K562 (cell line): Measurements from ENCODE around the gene SLC2A4RG. TPM values are rescaled to one million over a fixed set of nuclear protein-coding genes. Genes with fewer than 3 reads are reported as not detected.

ENCODE experiments used
- ATAC-seq: fragments of 200-7000 bp; cut with Tn5 transposase; 3 replicates; pipeline ENCODE4 v1.9.1; 2020; ENCODE audit warnings: moderate library complexity
- BruUV-seq: library from RNA; stranded (reverse); fragments of 400-500 nt; replicated peaks from 2 replicates; lab custom pipeline; 2021; lab: Mats Ljungman, UMichigan
- CTCF ChIA-PET: fragments of 300-600 bp; formaldehyde crosslinking; extraction: SDS; loops from one replicate; lab custom pipeline; 2021; ENCODE audit warnings: low intra/inter-chr PET ratio; lab: Yijun Ruan, JAX
- POLR2A ChIA-PET: fragments of 300-600, 350-650 bp; sonication (Branson Sonifier 250); formaldehyde crosslinking; extraction: SDS; loops from one replicate; lab custom pipeline; 2021; ENCODE audit warnings: antibody characterized with exemption, inconsistent platforms; lab: Yijun Ruan, JAX
- DNase-seq, 4 experiments: peaks; one replicate each; pipeline versions ENCODE4 v3.0.0 to v3.0.0-alpha.2; 2011 to 2018; ENCODE audit warnings: low spot score in 3 of 4, mixed read lengths in 3 of 4; ENCODE audit errors: extremely low read depth in 1 of 4
- FAIRE-seq: peaks from 2 replicates; lab custom pipeline; 2011; peaks lifted over from hg19 to GRCh38; lab: Jason Lieb, UNC
- H2AFZ ChIP-seq: 2 replicates; pipeline ENCODE4 v1.6.0; 2011; ENCODE audit warnings: low read depth, low read length, control low read depth, inconsistent platforms
- H3K27ac ChIP-seq: fragments of 200-600 bp; 3 replicates; pipeline ENCODE4 v1.8.0; 2011; ENCODE audit warnings: low read depth, mild to moderate bottlenecking, control low read depth, inconsistent platforms, low read length, moderate library complexity, mixed read lengths; ENCODE audit errors: extremely low read depth
- H3K27me3 ChIP-seq, 2 experiments: fragments of 300-600 bp in 1 of 2; 2 replicates in 1 of 2; 3 replicates in 1 of 2; pipeline versions ENCODE4 v1.6.0 to v1.8.0; 2011; ENCODE audit warnings: inconsistent platforms in 2 of 2, low read length in 2 of 2, mild to moderate bottlenecking in 1 of 2, mixed read lengths in 1 of 2, moderate library complexity in 1 of 2; ENCODE audit not compliant: control insufficient read depth in 2 of 2, insufficient read depth in 2 of 2
- H3K36me3 ChIP-seq: fragments of 300-600 bp; 3 replicates; pipeline ENCODE4 v1.8.0; 2011; ENCODE audit warnings: mild to moderate bottlenecking, low read length, inconsistent platforms; ENCODE audit not compliant: control insufficient read depth, insufficient read depth
- H3K4me1 ChIP-seq, 2 experiments: fragments of 200-600 bp in 1 of 2; replicated peaks in 1 of 2; 2 replicates in 1 of 2; 3 replicates in 1 of 2; pipeline versions ENCODE4 v1.5.1 to v1.8.0; 2011; ENCODE audit warnings: inconsistent platforms in 2 of 2, low read length in 2 of 2, mild to moderate bottlenecking in 1 of 2, mixed read lengths in 1 of 2, moderate library complexity in 1 of 2; ENCODE audit not compliant: control insufficient read depth in 2 of 2, insufficient read depth in 2 of 2
- H3K4me2 ChIP-seq: 2 replicates; pipeline ENCODE4 v1.6.1; 2011; ENCODE audit warnings: low read length, control low read depth, inconsistent platforms, mixed read lengths; ENCODE audit not compliant: insufficient read depth
- H3K4me3 ChIP-seq: fragments of 200-600 bp; sonication (generic), shearing (Covaris generic); 2 replicates; pipeline ENCODE4 v1.5.1; 2016; ENCODE audit warnings: control low read depth, inconsistent platforms
- H3K79me2 ChIP-seq: fragments of 200-600 bp; 3 replicates; pipeline ENCODE4 v1.8.0; 2011; ENCODE audit warnings: low read length, inconsistent platforms; ENCODE audit not compliant: control insufficient read depth, insufficient read depth
- H3K9ac ChIP-seq, 2 experiments: 2 replicates each; pipeline versions ENCODE4 v1.6.0 to v1.6.1; 2011; ENCODE audit warnings: low read depth in 2 of 2, low read length in 2 of 2, control low read depth in 1 of 2, inconsistent platforms in 1 of 2, mild to moderate bottlenecking in 1 of 2, mixed read lengths in 1 of 2; ENCODE audit not compliant: insufficient read depth in 1 of 2
- H3K9me1 ChIP-seq: one replicate; pipeline ENCODE4 v1.6.0; 2011; ENCODE audit warnings: inconsistent platforms, mild to moderate bottlenecking, low read length, moderate library complexity; ENCODE audit not compliant: control insufficient read depth, insufficient read depth
- H3K9me3 ChIP-seq: replicated peaks from 2 replicates; pipeline ENCODE4 v1.5.1; 2011; ENCODE audit warnings: low read depth, low read length, inconsistent platforms; ENCODE audit not compliant: control insufficient read depth, insufficient read depth
- H4K20me1 ChIP-seq: replicated peaks from 2 replicates; pipeline ENCODE4 v1.6.1; 2011; ENCODE audit warnings: low read length, inconsistent platforms, mixed read lengths; ENCODE audit not compliant: control insufficient read depth, insufficient read depth
- ASH1L ChIP-seq: fragments of 450-650 bp; IDR thresholded peaks from 2 replicates; pipeline ENCODE4 v1.6.1; 2018; ENCODE audit warnings: borderline replicate concordance, mild to moderate bottlenecking, low read depth; ENCODE audit not compliant: partially characterized antibody
- BACH1 ChIP-seq: fragments of 200-800 bp; sonication (Bioruptor generic); IDR thresholded peaks from 2 replicates; pipeline ENCODE4 v1.6.1; 2016; ENCODE audit warnings: missing genetic modification characterization, missing compliant biosample characterization
- FOSL1 ChIP-seq: fragments of 200-800 bp; sonication (Bioruptor generic); conservative IDR thresholded peaks from 2 replicates; pipeline ENCODE4 v1.6.1; 2016; ENCODE audit warnings: missing genetic modification characterization, missing compliant biosample characterization
- HLTF ChIP-seq: fragments of 450-650 bp; IDR thresholded peaks from 2 replicates; pipeline ENCODE4 v1.6.1; 2016
- POLR2AphosphoS2 ChIP-seq: IDR thresholded peaks from 2 replicates; pipeline ENCODE4 v1.6.1; 2012; ENCODE audit warnings: low read length, improper control_type of control experiment
- POLR3G ChIP-seq: IDR thresholded peaks from 2 replicates; pipeline ENCODE4 v1.6.1; 2011; ENCODE audit not compliant: insufficient read length, insufficient replicate concordance; ENCODE audit errors: extremely low read depth
- SMC3 ChIP-seq: conservative IDR thresholded peaks from 2 replicates; pipeline ENCODE4 v1.6.1; 2011; ENCODE audit warnings: low read depth, low read length, improper control_type of control experiment; ENCODE audit not compliant: insufficient read depth
- TRIM24 ChIP-seq, 2 experiments: fragments of 450-650 bp; IDR thresholded peaks; 2 replicates each; pipeline ENCODE4 v1.6.1; 2016
- ZFP1 ChIP-seq: fragments of 450-650 bp; formaldehyde crosslinking; IDR thresholded peaks from 2 replicates; pipeline ENCODE4 v1.4.0; 2020; ENCODE audit warnings: mild to moderate bottlenecking, mixed read lengths
- ZNF263 ChIP-seq: sonication (generic); formaldehyde crosslinking; IDR thresholded peaks from 2 replicates; pipeline ENCODE4 v1.8.0; 2022; ENCODE audit warnings: mild to moderate bottlenecking, missing genetic modification reagents, borderline replicate concordance
- ZNF274 ChIP-seq: IDR thresholded peaks from 2 replicates; pipeline ENCODE4 v1.6.1; 2011; ENCODE audit warnings: low read depth, mild to moderate bottlenecking, low read length, moderate library complexity, borderline replicate concordance
- ZNF398 ChIP-seq: fragments of 250-450 bp; sonication (Bioruptor Pico); IDR thresholded peaks from 2 replicates; pipeline ENCODE4 v1.8.0; 2021; ENCODE audit warnings: moderate library complexity, mild to moderate bottlenecking, inconsistent platforms
- ZNF57 ChIP-seq: fragments of 450-650 bp; formaldehyde crosslinking; IDR thresholded peaks from 2 replicates; pipeline ENCODE4 v1.4.0; 2020; ENCODE audit warnings: mild to moderate bottlenecking, moderate library complexity
- WGBS: fragments of 100-300 bp; shearing (Covaris generic); methylation state at CpG from one replicate; pipeline ENCODE4 v1.1.6; 2016; ENCODE audit warnings: low coverage, mixed read lengths; ENCODE audit not compliant: insufficient coverage; ENCODE audit errors: missing lambda C conversion rate; 5-methylcytosine and 5-hydroxymethylcytosine counted together
- in situ Hi-C: fragments of 300-500 bp; cut with MboI; formaldehyde crosslinking; loops from 4 replicates; pipeline ENCODE4 v1.15.0; 2018; ENCODE audit warnings: inconsistent platforms, mixed read lengths
- intact Hi-C: fragments of 100-400 bp; cut with micrococcal nuclease; formaldehyde crosslinking; loops from 2 replicates; pipeline ENCODE4 v1.14.2; 2022
- polyA plus RNA-seq, 8 experiments: library from polyadenylated mRNA; depleted of rRNA in 4 of 8; stranded (reverse) in 5 of 8; unstranded in 3 of 8; fragments of >200 nt; fragmentation: Nextera tagmentation in 2 of 8; fragmentation: Illumina TruSeq in 1 of 8; extraction: Ambion mirVana in 2 of 8; extraction: Trizol in 1 of 8; gene quantifications; 2 replicates each; pipeline versions ENCODE4 v1.2.1 to v1.2.3, GENCODE V29; 2011 to 2014; ENCODE audit warnings: inconsistent platforms in 1 of 8, missing spikeins in 1 of 8
- total RNA-seq, 7 experiments: library from RNA; depleted of rRNA in 6 of 7; stranded (reverse); fragments of >200 nt in 6 of 7; fragmentation: Illumina TruSeq in 2 of 7; extraction: Trizol in 2 of 7; gene quantifications; 2 replicates each; pipeline versions ENCODE4 v1.2.1 to v1.2.3, GENCODE V29; 2011 to 2021; ENCODE audit warnings: low replicate concordance in 1 of 7
- TF ChIP-seq, protein P1 (sequence below), 2 experiments: fragments of 450-650 bp; conservative IDR thresholded peaks; 2 replicates each; pipeline ENCODE4 v1.6.1; 2017; ENCODE audit warnings: mild to moderate bottlenecking in 2 of 2, moderate library complexity in 2 of 2

SLC2A4RG gene
- total and polyA plus RNA-seq, 9 of the 15 experiments (the other 6 are each of a cell fraction or from before 2014, with no cell fraction given) = 0.34 to 97.3 (median 26.5) TPM

DNA sequence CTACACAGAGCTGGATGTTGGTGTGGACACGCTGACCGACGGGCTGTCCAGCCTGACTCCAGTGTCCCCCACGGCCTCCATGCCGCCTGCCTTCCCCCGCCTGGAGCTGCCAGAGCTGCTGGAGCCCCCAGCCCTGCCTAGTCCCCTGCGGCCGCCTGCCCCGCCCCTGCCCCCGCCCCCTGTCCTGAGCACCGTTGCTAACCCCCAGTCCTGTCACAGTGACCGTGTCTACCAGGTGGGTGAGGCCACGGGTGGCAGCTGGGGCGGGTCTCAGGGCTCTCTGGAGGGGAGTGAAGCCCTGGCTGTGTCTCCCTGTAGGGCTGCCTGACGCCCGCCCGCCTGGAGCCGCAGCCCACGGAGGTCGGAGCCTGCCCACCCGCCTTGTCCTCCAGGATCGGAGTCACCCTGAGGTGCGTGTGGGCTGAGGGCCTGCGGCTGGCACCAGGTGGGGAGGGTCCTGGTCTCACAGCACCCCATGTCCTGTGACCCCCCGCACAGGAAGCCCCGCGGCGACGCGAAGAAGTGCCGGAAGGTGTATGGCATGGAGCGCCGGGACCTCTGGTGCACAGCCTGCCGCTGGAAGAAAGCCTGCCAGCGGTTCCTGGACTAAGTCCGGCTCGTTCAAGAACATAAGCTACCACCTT is 2.9 kb downstream of the SLC2A4RG start:
- BruUV-seq = no TSS peak
- no peaks in the 10 kb centered on the region; the same call in 1 of the 2 replicates for H4K20me1 ChIP-seq

More for the DNA sequence above, 2.9 kb downstream of the SLC2A4RG start:
- no peaks in the 10 kb centered on the region for H3K27me3 ChIP-seq
- no peak overlapping the region for H3K27ac ChIP-seq
- CTCF ChIA-PET = no interaction called here
- no peak for TF ChIP-seq BACH1
- TF ChIP-seq TRIM24 (IDR thresholded peaks at IDR 0.05) = no peak
- no peak for TF ChIP-seq FOSL1
- no peak for TF ChIP-seq ZFP1 (CRISPR knock-in tag)
- no peak for TF ChIP-seq ZNF398 (CRISPR knock-in tag)
- TF ChIP-seq POLR2AphosphoS2 = no peak
- TF ChIP-seq ASH1L = no peak
- TF ChIP-seq SMC3 = no peak
- TF ChIP-seq ZNF274 = no peak
- TF ChIP-seq ZNF57 = no peak
- TF ChIP-seq, protein P1, sequence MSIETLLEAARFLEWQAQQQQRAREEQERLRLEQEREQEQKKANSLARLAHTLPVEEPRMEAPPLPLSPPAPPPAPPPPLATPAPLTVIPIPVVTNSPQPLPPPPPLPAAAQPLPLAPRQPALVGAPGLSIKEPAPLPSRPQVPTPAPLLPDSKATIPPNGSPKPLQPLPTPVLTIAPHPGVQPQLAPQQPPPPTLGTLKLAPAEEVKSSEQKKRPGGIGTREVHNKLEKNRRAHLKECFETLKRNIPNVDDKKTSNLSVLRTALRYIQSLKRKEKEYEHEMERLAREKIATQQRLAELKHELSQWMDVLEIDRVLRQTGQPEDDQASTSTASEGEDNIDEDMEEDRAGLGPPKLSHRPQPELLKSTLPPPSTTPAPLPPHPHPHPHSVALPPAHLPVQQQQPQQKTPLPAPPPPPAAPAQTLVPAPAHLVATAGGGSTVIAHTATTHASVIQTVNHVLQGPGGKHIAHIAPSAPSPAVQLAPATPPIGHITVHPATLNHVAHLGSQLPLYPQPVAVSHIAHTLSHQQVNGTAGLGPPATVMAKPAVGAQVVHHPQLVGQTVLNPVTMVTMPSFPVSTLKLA (conservative IDR thresholded peaks at IDR 0.05) = no peak
- no peak for TF ChIP-seq POLR3G
- no peak for TF ChIP-seq HLTF
- no peak for TF ChIP-seq ZNF263
- TF ChIP-seq, all 486 proteins: peak for 0
- WGBS = 94% methylated on average over 19 of the region's 37 CpGs
- peaks cover 16% of the 10 kb centered on the region for H3K79me2 ChIP-seq
- no peak for ATAC-seq
- in situ Hi-C loops = no loop called here
- H2AFZ ChIP-seq = no peak overlapping the region
- intact Hi-C loops = no loop called here
- DNase-seq = peak in 2 of 4 experiments; percentile 5 to 17
- H3K4me2 ChIP-seq = no peak overlapping the region
- POLR2A ChIA-PET = interaction anchor here (0.8 to 2.0 kb wide), 2 partner anchors 35 to 123 kb away, joined by 4 to 7 read pairs; partner anchors contain the start of genes ARFRP1, TPD52L2 and ZGPAT
- peaks cover 35% of the 10 kb centered on the region; the same call in 1 of the 3 replicates for H3K36me3 ChIP-seq
- H3K4me3 ChIP-seq = no peak overlapping the region
- H3K9me3 ChIP-seq = no peaks in the 10 kb centered on the region
- FAIRE-seq = no peak
- peak overlapping the region in 1 of 2 experiments; percentile 96; a peak in 2 of 4 replicates for H3K9ac ChIP-seq
- H3K9me1 ChIP-seq = no peaks in the 10 kb centered on the region
- H3K4me1 ChIP-seq = peaks cover 11 to 76% of the 10 kb centered on the region in 2 experiments
